Measurements from ENCODE around the gene CFDP1. TPM values are rescaled to one million over a fixed set of nuclear protein-coding genes. Genes with fewer than 3 reads are reported as not detected.

Gene CFDP1
- total RNA-seq, 6 experiments from 2014 or later = 23.9 to 43.3 (median 36.0) TPM

- DNase-seq (peak in 1 of 3 donors; percentile 34), ATAC-seq (peak; percentile 88 to 93 (median 90))
- intact Hi-C loops (cut with DNase I) = no loop called here
These were observed 90.9 kb downstream of the CFDP1 start for GRCh38 chr16:75342308-75342811.

GRCh38 chr16:75341564-75342307 is 91.6 kb downstream of the CFDP1 start:
- Histone ChIP-seq H3K4me1 (peaks cover 0 to 31% (median 0%) of the 10 kb centered on the region in 4 donors), H3K27me3 (no peaks in the 10 kb centered on the region), H3K9me3 (no peaks in the 10 kb centered on the region), H3K4me3 (no peak overlapping the region), H3K36me3 (peaks cover 0 to 3% (median 0%) of the 10 kb centered on the region in 4 donors), H3K27ac (peak overlapping the region in 2 of 3 donors; percentile 8 to 55)
- 56% methylated on average over 4 of the region's 4 CpGs for WGBS (ENCODE audit: insufficient coverage, low coverage, low lambda C conversion rate, missing lambda C conversion rate)
- intact Hi-C loops (cut with DNase I) = no loop called here
- peak in 2 of 4 donors; percentile 14 to 42 for ATAC-seq
- no peak for DNase-seq
- no peak for TF ChIP-seq CTCF (IDR thresholded peaks at IDR 0.05)
- TF ChIP-seq POLR2A (IDR thresholded peaks at IDR 0.05) = no peak

More at GRCh38 chr16:75342308-75342811, 90.9 kb downstream of the CFDP1 start:
- Histone ChIP-seq H3K4me3 (no peak overlapping the region), H3K36me3 (peaks cover 0 to 3% (median 0%) of the 10 kb centered on the region in 4 donors), H3K9me3 (no peaks in the 10 kb centered on the region), H3K27me3 (no peaks in the 10 kb centered on the region), H3K4me1 (peaks cover 0 to 31% (median 0%) of the 10 kb centered on the region in 4 donors), H3K27ac (peak overlapping the region in 2 of 3 donors; percentile 53 to 55)
- TF ChIP-seq POLR2A (IDR thresholded peaks at IDR 0.05) (no peak), CTCF (IDR thresholded peaks at IDR 0.05) (no peak)
- WGBS (ENCODE audit: insufficient coverage, low coverage, low lambda C conversion rate, missing lambda C conversion rate) = 14% methylated on average over 1 of the region's 2 CpGs

- no peaks in the 10 kb centered on the region for H3K9me3 ChIP-seq
These were observed 92.4 kb downstream of the CFDP1 start for GRCh38 chr16:75340741-75341491.

More at GRCh38 chr16:75340741-75341491, 92.4 kb downstream of the CFDP1 start:
- ATAC-seq (peak; percentile 16 to 47 (median 38)), DNase-seq (no peak)
- peaks cover 0 to 3% (median 0%) of the 10 kb centered on the region in 4 donors for H3K36me3 ChIP-seq
- intact Hi-C loops (cut with DNase I) = no loop called here
- H3K27me3 ChIP-seq = no peaks in the 10 kb centered on the region
- 62% methylated on average over 2 of the region's 2 CpGs for WGBS (ENCODE audit: insufficient coverage, low coverage, low lambda C conversion rate, missing lambda C conversion rate)
- H3K27ac ChIP-seq = peak overlapping the region in 2 of 3 donors; percentile 8 to 55
- H3K4me1 ChIP-seq = peaks cover 0 to 31% (median 0%) of the 10 kb centered on the region in 4 donors
- TF ChIP-seq POLR2A (IDR thresholded peaks at IDR 0.05) = no peak
- TF ChIP-seq CTCF (IDR thresholded peaks at IDR 0.05) = no peak
- no peak overlapping the region for H3K4me3 ChIP-seq
